Karpas-422 (cell line): ENCODE measurements around the gene PDE11A. TPM values are rescaled to one million over a fixed set of nuclear protein-coding genes. Genes with fewer than 3 reads are reported as not detected.

Source experiments
- DNase-seq: peaks from one replicate; pipeline ENCODE4 v3.0.0-alpha.2; 2015
- H2AFZ ChIP-seq: fragments of 200-600 bp; sonication (generic); 2 replicates; pipeline ENCODE4 v1.6.1; 2014; ENCODE audit warnings: antibody characterized with exemption, low read length, mixed read lengths
- H3K27ac ChIP-seq: fragments of 200-600 bp; sonication (generic); 2 replicates; pipeline ENCODE4 v1.5.1; 2014; ENCODE audit warnings: mild to moderate bottlenecking, low read length, moderate library complexity
- H3K27me3 ChIP-seq: fragments of 200-600 bp; sonication (generic); 2 replicates; pipeline ENCODE4 v1.6.1; 2014; ENCODE audit warnings: low read length, mixed read lengths
- H3K36me3 ChIP-seq: fragments of 200-600 bp; sonication (generic); 2 replicates; pipeline ENCODE4 v1.6.1; 2014; ENCODE audit warnings: low read length, mixed read lengths; ENCODE audit not compliant: insufficient read depth
- H3K4me1 ChIP-seq: fragments of 200-600 bp; sonication (generic); 2 replicates; pipeline ENCODE4 v1.6.1; 2014; ENCODE audit warnings: mild to moderate bottlenecking, low read length, mixed read lengths
- H3K4me2 ChIP-seq: fragments of 200-600 bp; sonication (generic); 2 replicates; pipeline ENCODE4 v1.6.1; 2014; ENCODE audit warnings: low read length, low read depth, mild to moderate bottlenecking; ENCODE audit not compliant: poor library complexity, severe bottlenecking
- H3K4me3 ChIP-seq: fragments of 200-600 bp; sonication (generic); 2 replicates; pipeline ENCODE4 v1.5.1; 2014; ENCODE audit warnings: mild to moderate bottlenecking, antibody characterized with exemption, low read length, mixed read lengths
- H3K79me2 ChIP-seq: fragments of 200-600 bp; sonication (generic); 2 replicates; pipeline ENCODE4 v1.6.1; 2014; ENCODE audit warnings: mild to moderate bottlenecking, low read length, mixed read lengths
- H3K9ac ChIP-seq: fragments of 200-600 bp; sonication (generic); 2 replicates; pipeline ENCODE4 v1.6.0; 2014; ENCODE audit warnings: low read length
- H3K9me2 ChIP-seq: fragments of 200-600 bp; sonication (generic), shearing (Covaris generic); replicated peaks from 2 replicates; pipeline ENCODE4 v1.6.0; 2014; ENCODE audit warnings: mild to moderate bottlenecking, low read length, moderate library complexity; ENCODE audit not compliant: insufficient read depth
- H3K9me3 ChIP-seq: fragments of 300-700, 200-600 bp; sonication (generic); 2 replicates; pipeline ENCODE4 v1.6.1; 2014; ENCODE audit warnings: low read length, mixed read lengths
- H4K20me1 ChIP-seq: fragments of 200-600 bp; sonication (generic); 2 replicates; pipeline ENCODE4 v1.6.1; 2014; ENCODE audit warnings: mild to moderate bottlenecking, antibody characterized with exemption, low read length, low read depth; ENCODE audit not compliant: insufficient read depth
- total RNA-seq: library from RNA; depleted of rRNA; stranded (reverse); fragments of >200 nt; shearing (Covaris generic); gene quantifications from 2 replicates; pipeline ENCODE4 v1.2.3, GENCODE V29; 2014; ENCODE audit warnings: low replicate concordance

The PDE11A gene
- total RNA-seq, 1 experiment from 2014 or later, result 0.52 TPM

DNA sequence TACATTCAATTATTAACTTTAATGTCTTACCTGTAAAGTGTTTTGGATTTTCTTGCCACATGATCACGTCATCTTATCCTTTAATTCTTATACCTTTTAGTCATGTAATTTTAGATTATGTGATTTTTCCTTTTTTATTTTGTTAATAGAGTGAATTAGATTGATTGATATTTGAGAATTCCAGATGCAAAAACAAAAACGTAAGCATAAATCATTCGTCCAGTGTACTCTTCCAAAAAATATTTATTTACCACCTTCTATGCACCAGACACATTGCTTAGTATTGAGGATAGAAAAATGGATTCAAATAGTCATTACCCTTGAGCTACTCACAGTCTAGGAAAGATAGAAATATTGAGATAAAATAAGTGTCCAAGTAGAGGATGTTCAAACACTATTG is 249.6 kb downstream of the PDE11A start:
- no peak overlapping the region for H3K27ac ChIP-seq
- no peak for DNase-seq
- H2AFZ ChIP-seq, result no peak overlapping the region
- H4K20me1 ChIP-seq, result no peaks in the 10 kb centered on the region
- no peaks in the 10 kb centered on the region for H3K4me1 ChIP-seq
- H3K36me3 ChIP-seq, result no peaks in the 10 kb centered on the region
- no peak overlapping the region for H3K9ac ChIP-seq
- no peaks in the 10 kb centered on the region for H3K79me2 ChIP-seq
- H3K4me3 ChIP-seq, result no peak overlapping the region
- no peaks in the 10 kb centered on the region for H3K27me3 ChIP-seq
- H3K4me2 ChIP-seq, result no peak overlapping the region
- no peaks in the 10 kb centered on the region for H3K9me3 ChIP-seq
- H3K9me2 ChIP-seq, result no peaks in the 10 kb centered on the region

DNA sequence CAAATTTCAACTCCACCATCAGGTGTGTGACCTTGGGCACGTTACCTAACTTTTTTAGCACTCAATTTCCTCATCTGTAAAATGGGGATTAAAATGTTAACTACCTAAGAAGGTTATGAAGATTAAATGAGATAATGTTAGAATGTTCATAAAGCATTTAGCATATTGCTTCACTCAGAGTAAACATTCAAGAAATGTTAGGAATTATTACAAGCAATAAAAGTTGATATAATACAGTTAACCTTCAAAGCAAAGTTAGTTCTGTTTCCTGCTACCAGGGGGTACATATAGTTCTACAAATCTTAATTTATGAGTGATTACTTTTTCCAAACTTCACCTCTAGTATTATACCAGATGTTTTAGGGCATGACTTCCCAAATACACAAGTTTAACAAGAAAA is 254.2 kb downstream of the PDE11A start:
- H3K9me3 ChIP-seq, result no peaks in the 10 kb centered on the region
- no peaks in the 10 kb centered on the region for H3K9me2 ChIP-seq
- no peak for DNase-seq
- no peak overlapping the region for H3K9ac ChIP-seq
- no peak overlapping the region for H3K27ac ChIP-seq
- H3K36me3 ChIP-seq, result no peaks in the 10 kb centered on the region
- H3K4me3 ChIP-seq, result no peak overlapping the region
- no peaks in the 10 kb centered on the region for H3K27me3 ChIP-seq
- H4K20me1 ChIP-seq, result no peaks in the 10 kb centered on the region
- no peaks in the 10 kb centered on the region for H3K79me2 ChIP-seq
- H3K4me2 ChIP-seq, result no peak overlapping the region
- H2AFZ ChIP-seq, result no peak overlapping the region
- H3K4me1 ChIP-seq, result no peaks in the 10 kb centered on the region

GRCh38 chr2:177817300-177817699 is 255.3 kb downstream of the PDE11A start:
- no peaks in the 10 kb centered on the region for H3K36me3 ChIP-seq
- H3K79me2 ChIP-seq, result no peaks in the 10 kb centered on the region
- H3K9me3 ChIP-seq, result no peaks in the 10 kb centered on the region
- H2AFZ ChIP-seq, result no peak overlapping the region
- no peak overlapping the region for H3K27ac ChIP-seq
- H3K4me2 ChIP-seq, result no peak overlapping the region
- H3K4me3 ChIP-seq, result no peak overlapping the region
- H4K20me1 ChIP-seq, result no peaks in the 10 kb centered on the region
- DNase-seq, result no peak
- no peak overlapping the region for H3K9ac ChIP-seq
- H3K27me3 ChIP-seq, result no peaks in the 10 kb centered on the region
- no peaks in the 10 kb centered on the region for H3K4me1 ChIP-seq
- no peaks in the 10 kb centered on the region for H3K9me2 ChIP-seq

DNA sequence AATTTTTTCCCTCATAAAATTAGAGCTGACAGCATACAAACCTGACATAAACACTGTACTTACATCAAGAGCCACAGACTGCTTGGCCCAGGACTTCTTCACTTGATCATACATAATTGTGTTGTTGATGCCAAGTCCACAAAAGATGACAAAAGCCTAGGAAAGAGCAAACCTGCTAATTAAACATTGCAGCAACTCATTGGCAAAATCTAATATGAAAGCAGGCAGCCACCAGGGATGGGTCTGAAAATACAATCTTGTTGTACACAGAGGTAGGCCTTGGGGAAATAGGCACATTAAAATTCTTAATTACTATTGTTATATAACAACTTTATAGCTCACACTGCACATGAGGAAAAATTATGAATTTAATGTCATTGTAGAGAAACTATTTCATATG is 255.8 kb downstream of the PDE11A start:
- H3K9me2 ChIP-seq, result no peaks in the 10 kb centered on the region
- H3K9me3 ChIP-seq, result no peaks in the 10 kb centered on the region
- H3K4me1 ChIP-seq, result no peaks in the 10 kb centered on the region
- H3K36me3 ChIP-seq, result no peaks in the 10 kb centered on the region
- H3K27ac ChIP-seq, result no peak overlapping the region
- H3K9ac ChIP-seq, result no peak overlapping the region
- H3K4me3 ChIP-seq, result no peak overlapping the region
- H2AFZ ChIP-seq, result no peak overlapping the region
- H3K79me2 ChIP-seq, result no peaks in the 10 kb centered on the region
- H3K27me3 ChIP-seq, result no peaks in the 10 kb centered on the region
- H4K20me1 ChIP-seq, result no peaks in the 10 kb centered on the region
- no peak for DNase-seq
- H3K4me2 ChIP-seq, result no peak overlapping the region

- no peaks in the 10 kb centered on the region for H3K9me3 ChIP-seq
- peak; percentile 40 for DNase-seq
- H3K4me3 ChIP-seq, result no peak overlapping the region
- no peak overlapping the region for H3K27ac ChIP-seq
- no peaks in the 10 kb centered on the region for H3K27me3 ChIP-seq
- no peaks in the 10 kb centered on the region for H3K4me1 ChIP-seq
- no peak overlapping the region for H3K4me2 ChIP-seq
- no peaks in the 10 kb centered on the region for H4K20me1 ChIP-seq
- no peak overlapping the region for H3K9ac ChIP-seq
- H3K79me2 ChIP-seq, result no peaks in the 10 kb centered on the region
- no peaks in the 10 kb centered on the region for H3K36me3 ChIP-seq
- no peaks in the 10 kb centered on the region for H3K9me2 ChIP-seq
- no peak overlapping the region for H2AFZ ChIP-seq
Measured at GRCh38 chr2:177812713-177813396, 259.7 kb downstream of the PDE11A start.

DNA sequence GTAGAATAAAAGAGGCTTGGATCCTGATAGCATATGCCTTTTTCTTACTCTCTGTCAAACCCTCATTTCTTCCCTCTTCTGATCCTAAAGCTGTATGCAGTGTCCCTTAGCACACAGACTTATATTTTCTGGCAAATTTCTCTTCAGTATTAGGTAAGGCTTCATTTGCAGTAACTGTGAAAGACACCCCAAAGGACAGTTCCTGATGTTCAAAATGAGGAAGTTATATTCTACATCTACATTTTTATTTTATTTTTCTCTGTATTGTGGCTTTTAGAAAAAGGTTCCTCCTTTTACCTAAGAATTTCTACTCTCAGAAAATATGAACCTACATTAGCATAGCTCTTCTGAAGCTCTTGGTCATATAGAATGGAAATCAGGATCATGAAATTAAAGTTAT is 261.7 kb downstream of the PDE11A start:
- Histone ChIP-seq H4K20me1 (no peaks in the 10 kb centered on the region), H3K27me3 (no peaks in the 10 kb centered on the region), H3K36me3 (no peaks in the 10 kb centered on the region), H3K9me2 (no peaks in the 10 kb centered on the region), H3K27ac (no peak overlapping the region), H3K4me1 (no peaks in the 10 kb centered on the region), H3K9ac (no peak overlapping the region), H3K9me3 (no peaks in the 10 kb centered on the region), H2AFZ (no peak overlapping the region), H3K4me2 (no peak overlapping the region), H3K79me2 (no peaks in the 10 kb centered on the region), H3K4me3 (no peak overlapping the region)
- no peak for DNase-seq

DNA sequence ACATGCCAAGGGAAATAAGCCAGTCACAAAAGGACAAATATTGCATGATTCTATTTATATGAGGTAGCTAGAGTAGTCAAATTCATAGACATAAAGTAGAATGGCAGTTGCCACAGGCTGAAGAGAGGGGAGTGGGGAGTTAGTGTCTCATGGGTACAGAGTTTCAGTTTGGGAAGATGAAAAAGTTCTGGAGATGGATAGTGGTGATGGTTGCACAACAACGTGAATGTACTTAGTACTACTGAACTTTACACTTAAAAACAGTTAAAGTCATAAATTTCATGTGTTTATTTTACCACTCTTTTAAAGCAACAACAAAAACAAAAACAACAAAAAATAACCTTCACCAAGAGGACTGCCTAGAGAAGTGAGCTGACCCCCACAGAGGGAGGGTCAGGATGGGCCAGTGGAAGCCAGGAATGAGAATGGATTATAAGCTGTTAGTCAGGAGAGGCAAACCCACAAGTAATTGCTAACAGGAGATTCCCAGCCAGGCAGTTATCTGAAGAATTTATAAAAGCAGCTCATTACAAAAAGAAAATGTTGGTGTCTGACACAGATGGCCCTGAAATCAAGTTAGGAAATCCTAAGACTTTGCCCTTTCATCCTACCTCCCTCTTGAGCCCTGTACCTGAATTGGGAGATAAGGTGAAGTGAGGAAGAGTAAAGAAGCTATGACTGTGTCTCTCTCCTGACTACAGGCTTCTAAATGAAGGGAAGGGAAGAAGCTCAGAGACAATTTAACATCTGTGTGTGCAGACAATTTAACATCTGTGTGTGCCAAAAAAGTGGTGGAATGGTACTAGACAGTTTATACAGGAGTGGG is 263.4 kb downstream of the PDE11A start:
- no peak for DNase-seq
- H4K20me1 ChIP-seq, result no peaks in the 10 kb centered on the region
- H3K4me1 ChIP-seq, result no peaks in the 10 kb centered on the region
- H3K4me3 ChIP-seq, result no peak overlapping the region
- no peaks in the 10 kb centered on the region for H3K27me3 ChIP-seq
- no peaks in the 10 kb centered on the region for H3K9me2 ChIP-seq
- H2AFZ ChIP-seq, result no peak overlapping the region
- H3K27ac ChIP-seq, result no peak overlapping the region
- no peak overlapping the region for H3K9ac ChIP-seq
- H3K36me3 ChIP-seq, result no peaks in the 10 kb centered on the region
- H3K79me2 ChIP-seq, result no peaks in the 10 kb centered on the region
- no peak overlapping the region for H3K4me2 ChIP-seq
- no peaks in the 10 kb centered on the region for H3K9me3 ChIP-seq

DNA sequence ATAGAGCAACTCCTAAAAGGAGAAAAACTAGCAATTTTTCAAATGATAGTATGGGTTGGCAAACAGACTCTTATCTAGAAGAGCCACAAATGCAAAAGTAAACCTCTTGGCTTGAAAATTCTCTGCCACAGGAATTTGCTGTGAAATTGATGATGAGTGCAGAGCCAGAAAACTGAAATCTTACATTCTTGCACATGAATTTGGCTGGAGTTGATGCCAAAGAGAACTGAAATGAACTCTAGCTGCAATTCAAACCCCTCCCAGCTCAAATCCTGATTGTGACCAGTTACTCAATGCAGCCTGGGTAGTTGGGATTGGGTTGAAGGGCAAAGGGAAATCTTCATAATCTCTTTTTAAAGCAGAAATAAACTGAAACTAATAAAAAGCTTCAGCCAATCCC is 266.6 kb downstream of the PDE11A start:
- H3K27me3 ChIP-seq, result no peaks in the 10 kb centered on the region
- H3K4me1 ChIP-seq, result no peaks in the 10 kb centered on the region
- H3K9me2 ChIP-seq, result no peaks in the 10 kb centered on the region
- H3K4me2 ChIP-seq, result no peak overlapping the region
- no peak overlapping the region for H3K4me3 ChIP-seq
- no peak overlapping the region for H2AFZ ChIP-seq
- H3K79me2 ChIP-seq, result no peaks in the 10 kb centered on the region
- H4K20me1 ChIP-seq, result no peaks in the 10 kb centered on the region
- DNase-seq, result no peak
- H3K36me3 ChIP-seq, result no peaks in the 10 kb centered on the region
- H3K27ac ChIP-seq, result no peak overlapping the region
- no peak overlapping the region for H3K9ac ChIP-seq
- no peaks in the 10 kb centered on the region for H3K9me3 ChIP-seq
